PC-3 (cell line): Measurements from ENCODE around the gene SLC16A3.

Experiments
- CTCF ChIP-seq: fragments of 300-600 bp; sonication (generic); conservative IDR thresholded peaks from 2 replicates; pipeline ENCODE4 v1.5.1; 2017; ENCODE audit warnings: antibody characterized with exemption, low read depth, mild to moderate bottlenecking, low read length
- EZH2 ChIP-seq: fragments of 300-600 bp; sonication (generic); IDR thresholded peaks from one replicate; pipeline ENCODE4 v1.6.1; 2017; ENCODE audit warnings: antibody characterized with exemption, mild to moderate bottlenecking, low read length; ENCODE audit not compliant: unreplicated experiment
- EZH2phosphoT487 ChIP-seq: fragments of 300-600 bp; sonication (generic); IDR thresholded peaks from 2 replicates; pipeline ENCODE4 v1.6.1; 2018; ENCODE audit warnings: mild to moderate bottlenecking, antibody characterized with exemption, low read length, borderline replicate concordance

- no peak for TF ChIP-seq CTCF
- TF ChIP-seq EZH2phosphoT487: no peak
- TF ChIP-seq EZH2: no peak
These were observed 3.5 kb downstream of the SLC16A3 start for GRCh38 chr17:82232322-82232820.
